HL-60 (cell line): ENCODE measurements around the gene SSMEM1.

Experiments
- DNase-seq, 2 experiments: peaks; one replicate each; pipeline ENCODE4 v3.0.0-alpha.2; 2010 to 2020; ENCODE audit warnings: low read depth in 1 of 2, low spot score in 1 of 2
- H3K27ac ChIP-seq: fragments of 250-450 bp; sonication (Bioruptor Pico); replicated peaks from 2 replicates; pipeline ENCODE4 v1.5.1; 2020; ENCODE audit warnings: mild to moderate bottlenecking, moderate library complexity
- H3K27me3 ChIP-seq: fragments of 250-450 bp; sonication (Bioruptor Pico); 2 replicates; pipeline ENCODE4 v1.5.1; 2021; ENCODE audit warnings: mild to moderate bottlenecking, moderate library complexity; ENCODE audit not compliant: insufficient read depth, poor library complexity, severe bottlenecking
- H3K4me3 ChIP-seq: replicated peaks from 2 replicates; pipeline ENCODE4 v1.5.1; 2011; ENCODE audit warnings: mild to moderate bottlenecking, control low read depth, low read length; ENCODE audit not compliant: insufficient read depth
- GABPA ChIP-seq: IDR thresholded peaks from 2 replicates; pipeline ENCODE4 v1.6.1; 2012; ENCODE audit warnings: low read depth
- POLR2AphosphoS5 ChIP-seq: IDR thresholded peaks from 2 replicates; pipeline ENCODE4 v1.6.1; 2012; ENCODE audit warnings: low read depth
- SPI1 ChIP-seq: IDR thresholded peaks from 2 replicates; pipeline ENCODE4 v1.6.1; 2012; ENCODE audit warnings: low read depth, mild to moderate bottlenecking, borderline replicate concordance
- TF ChIP-seq, protein P1 (sequence below): IDR thresholded peaks from one replicate; pipeline ENCODE4 v1.5.1; 2011; ENCODE audit warnings: low read length, control low read depth, inconsistent platforms; ENCODE audit not compliant: insufficient read depth
- TF ChIP-seq, protein P2 (sequence below): IDR thresholded peaks from 2 replicates; pipeline ENCODE4 v1.6.1; 2012; ENCODE audit warnings: low read depth; ENCODE audit not compliant: insufficient replicate concordance

Gene SSMEM1

DNA sequence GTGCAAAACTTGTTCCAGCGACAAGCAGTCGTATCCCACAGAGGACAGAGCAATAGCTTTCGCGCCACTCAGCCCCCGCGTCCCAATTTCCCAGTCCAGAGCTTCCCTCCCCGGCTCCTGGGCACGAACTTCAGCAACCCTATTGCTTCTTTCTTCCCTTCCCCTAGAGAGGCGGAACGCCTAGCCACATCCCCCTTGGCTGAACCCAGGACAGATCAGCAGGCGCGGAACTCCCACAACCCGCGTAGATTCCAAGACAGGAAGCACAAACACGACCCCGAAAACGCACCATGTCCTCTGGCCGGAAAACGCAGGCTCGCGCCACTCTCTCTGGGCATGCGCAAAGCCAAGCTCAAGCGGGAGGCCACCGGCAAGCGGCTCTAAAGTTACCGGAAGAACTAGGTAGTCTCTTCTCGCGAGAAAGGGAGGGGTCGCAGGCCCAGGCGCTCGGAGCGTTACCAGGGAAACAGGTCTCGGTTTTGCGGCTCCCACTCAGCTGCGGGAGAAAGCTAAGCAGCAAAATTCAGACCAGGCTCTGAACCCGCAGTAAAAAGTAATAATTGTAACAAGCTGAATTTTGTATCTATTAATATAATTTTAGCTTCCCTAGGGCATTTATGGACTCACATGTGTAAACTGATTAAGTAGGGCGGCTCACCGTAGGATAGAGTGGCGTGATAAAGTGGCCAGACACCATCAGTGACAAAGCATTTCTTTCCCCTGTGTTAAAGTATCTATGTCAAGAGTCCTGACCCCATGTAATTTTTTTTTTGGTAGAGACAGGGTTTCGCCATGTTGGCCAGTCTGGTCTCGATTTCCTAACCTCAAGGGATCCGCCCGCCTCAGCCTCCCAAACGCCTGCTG lies 2.3 kb upstream of the SSMEM1 start, which contains the start of gene TMEM209:
TMEM209 (minus strand) TSS at position 323 of the 864 bp plus-strand sequence; CDS start at position 292, 31 bp downstream.
- peak; percentile 95 for TF ChIP-seq POLR2AphosphoS5
- TF ChIP-seq GABPA: peak; percentile 72
- peak; percentile 39; the same call in 1 of the 2 replicates for TF ChIP-seq SPI1
- TF ChIP-seq, protein P1, sequence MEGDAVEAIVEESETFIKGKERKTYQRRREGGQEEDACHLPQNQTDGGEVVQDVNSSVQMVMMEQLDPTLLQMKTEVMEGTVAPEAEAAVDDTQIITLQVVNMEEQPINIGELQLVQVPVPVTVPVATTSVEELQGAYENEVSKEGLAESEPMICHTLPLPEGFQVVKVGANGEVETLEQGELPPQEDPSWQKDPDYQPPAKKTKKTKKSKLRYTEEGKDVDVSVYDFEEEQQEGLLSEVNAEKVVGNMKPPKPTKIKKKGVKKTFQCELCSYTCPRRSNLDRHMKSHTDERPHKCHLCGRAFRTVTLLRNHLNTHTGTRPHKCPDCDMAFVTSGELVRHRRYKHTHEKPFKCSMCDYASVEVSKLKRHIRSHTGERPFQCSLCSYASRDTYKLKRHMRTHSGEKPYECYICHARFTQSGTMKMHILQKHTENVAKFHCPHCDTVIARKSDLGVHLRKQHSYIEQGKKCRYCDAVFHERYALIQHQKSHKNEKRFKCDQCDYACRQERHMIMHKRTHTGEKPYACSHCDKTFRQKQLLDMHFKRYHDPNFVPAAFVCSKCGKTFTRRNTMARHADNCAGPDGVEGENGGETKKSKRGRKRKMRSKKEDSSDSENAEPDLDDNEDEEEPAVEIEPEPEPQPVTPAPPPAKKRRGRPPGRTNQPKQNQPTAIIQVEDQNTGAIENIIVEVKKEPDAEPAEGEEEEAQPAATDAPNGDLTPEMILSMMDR: no peak
- TF ChIP-seq, protein P2, sequence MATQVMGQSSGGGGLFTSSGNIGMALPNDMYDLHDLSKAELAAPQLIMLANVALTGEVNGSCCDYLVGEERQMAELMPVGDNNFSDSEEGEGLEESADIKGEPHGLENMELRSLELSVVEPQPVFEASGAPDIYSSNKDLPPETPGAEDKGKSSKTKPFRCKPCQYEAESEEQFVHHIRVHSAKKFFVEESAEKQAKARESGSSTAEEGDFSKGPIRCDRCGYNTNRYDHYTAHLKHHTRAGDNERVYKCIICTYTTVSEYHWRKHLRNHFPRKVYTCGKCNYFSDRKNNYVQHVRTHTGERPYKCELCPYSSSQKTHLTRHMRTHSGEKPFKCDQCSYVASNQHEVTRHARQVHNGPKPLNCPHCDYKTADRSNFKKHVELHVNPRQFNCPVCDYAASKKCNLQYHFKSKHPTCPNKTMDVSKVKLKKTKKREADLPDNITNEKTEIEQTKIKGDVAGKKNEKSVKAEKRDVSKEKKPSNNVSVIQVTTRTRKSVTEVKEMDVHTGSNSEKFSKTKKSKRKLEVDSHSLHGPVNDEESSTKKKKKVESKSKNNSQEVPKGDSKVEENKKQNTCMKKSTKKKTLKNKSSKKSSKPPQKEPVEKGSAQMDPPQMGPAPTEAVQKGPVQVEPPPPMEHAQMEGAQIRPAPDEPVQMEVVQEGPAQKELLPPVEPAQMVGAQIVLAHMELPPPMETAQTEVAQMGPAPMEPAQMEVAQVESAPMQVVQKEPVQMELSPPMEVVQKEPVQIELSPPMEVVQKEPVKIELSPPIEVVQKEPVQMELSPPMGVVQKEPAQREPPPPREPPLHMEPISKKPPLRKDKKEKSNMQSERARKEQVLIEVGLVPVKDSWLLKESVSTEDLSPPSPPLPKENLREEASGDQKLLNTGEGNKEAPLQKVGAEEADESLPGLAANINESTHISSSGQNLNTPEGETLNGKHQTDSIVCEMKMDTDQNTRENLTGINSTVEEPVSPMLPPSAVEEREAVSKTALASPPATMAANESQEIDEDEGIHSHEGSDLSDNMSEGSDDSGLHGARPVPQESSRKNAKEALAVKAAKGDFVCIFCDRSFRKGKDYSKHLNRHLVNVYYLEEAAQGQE: peak; percentile 27

DNA sequence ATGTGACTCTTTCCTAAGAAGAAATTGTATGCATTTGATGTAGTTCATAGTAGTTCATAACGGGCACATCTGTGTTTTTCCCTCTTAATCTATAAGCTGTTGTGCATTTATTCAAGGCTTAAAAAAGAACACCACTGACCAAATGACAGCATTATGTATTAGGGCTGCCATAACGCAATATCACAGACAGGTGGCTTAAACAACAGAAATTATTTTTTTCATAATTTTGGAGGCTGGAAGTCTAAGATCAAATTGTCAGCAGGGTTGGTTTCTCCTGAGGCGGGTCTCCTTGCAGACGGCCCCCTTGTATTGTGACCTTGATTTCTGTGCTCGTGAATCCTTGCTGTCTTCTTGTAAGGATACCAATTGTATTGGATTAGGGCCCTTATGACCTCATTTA lies 627 bp upstream of the SSMEM1 start:
- Histone ChIP-seq H3K27me3 (no peaks in the 10 kb centered on the region), H3K4me3 (no peak overlapping the region), H3K27ac (no peak overlapping the region; the same call in 1 of the 2 replicates)
- TF ChIP-seq, protein P2: no peak
- TF ChIP-seq, protein P1: no peak
- TF ChIP-seq SPI1: no peak
- no peak for TF ChIP-seq POLR2AphosphoS5
- TF ChIP-seq GABPA: no peak
- DNase-seq: no peak

More for the DNA sequence above, 2.3 kb upstream of the SSMEM1 start, which contains the start of gene TMEM209:
- no peaks in the 10 kb centered on the region for H3K27me3 ChIP-seq
- DNase-seq: peak; percentile 96 to 98
- peak within 1 kb of the TSS; percentile 79 for H3K4me3 ChIP-seq
- peak within 1 kb of the TSS; percentile 94 for H3K27ac ChIP-seq

DNA sequence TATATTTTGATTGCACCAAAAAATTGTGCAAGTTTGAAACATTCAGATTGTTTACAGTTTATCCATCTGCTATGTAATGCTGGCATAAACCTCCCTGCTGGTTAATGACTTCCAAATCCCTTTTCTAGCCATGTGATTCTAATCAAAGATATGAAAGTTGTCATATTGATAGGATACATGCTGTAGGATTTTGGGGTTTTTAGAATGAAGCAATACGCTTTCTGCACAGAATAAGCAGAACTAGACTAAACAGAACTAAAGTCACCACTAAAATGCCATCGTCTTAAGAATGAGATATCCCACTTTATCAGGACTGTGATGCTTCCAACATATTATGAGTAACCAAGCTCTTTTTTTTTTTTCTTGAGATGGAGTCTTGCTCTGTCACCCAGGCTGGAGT lies 856 bp downstream of the SSMEM1 start:
- no peak for DNase-seq
- TF ChIP-seq, protein P1: no peak
- TF ChIP-seq POLR2AphosphoS5 (no peak), SPI1 (no peak), GABPA (no peak)
- TF ChIP-seq, protein P2: no peak
- H3K27ac ChIP-seq: no peak overlapping the region
- no peak overlapping the region for H3K4me3 ChIP-seq
- H3K27me3 ChIP-seq: no peaks in the 10 kb centered on the region
